AG09319 (cell line): ENCODE data around the gene LYST.
"Not testable (repeated sequence)": the region's sequence is repeated elsewhere in the genome, so short reads cannot be mapped to it uniquely, and the experiment has no call there.

Experiments used
- DNase-seq: peaks from one replicate; pipeline ENCODE4 v3.0.0-alpha.2; 2010; ENCODE audit warnings: low read depth; ENCODE audit errors: extremely low read depth
- CTCF ChIP-seq: IDR thresholded peaks from 2 replicates; pipeline ENCODE4 v1.5.1; 2011; ENCODE audit warnings: low read depth, mild to moderate bottlenecking, inconsistent platforms, low read length, moderate library complexity

LYST gene

GRCh38 chr1:235855811-235856429 lies 10.8 kb downstream of the LYST start:
- TF ChIP-seq CTCF: no peak
- DNase-seq: no peak

GRCh38 chr1:235854347-235854746 lies 12.4 kb downstream of the LYST start:
- DNase-seq: no peak
- TF ChIP-seq CTCF: no peak

GRCh38 chr1:235853653-235854052 lies 13.1 kb downstream of the LYST start:
- DNase-seq: no peak
- TF ChIP-seq CTCF: no peak

GRCh38 chr1:235852887-235853286 lies 13.8 kb downstream of the LYST start:
- TF ChIP-seq CTCF: no peak
- DNase-seq: no peak

- no peak for DNase-seq
- TF ChIP-seq CTCF: no peak
These were observed 14.8 kb downstream of the LYST start for GRCh38 chr1:235851939-235852338.

- DNase-seq: not testable (repeated sequence)
These were observed 18.5 kb downstream of the LYST start for GRCh38 chr1:235848251-235848650.

GRCh38 chr1:235845656-235846107 lies 21.0 kb downstream of the LYST start:
- not testable (repeated sequence) for DNase-seq

GRCh38 chr1:235844776-235845175 lies 21.9 kb downstream of the LYST start:
- DNase-seq: no peak
- no peak for TF ChIP-seq CTCF
